OCI-LY3 (cell line): ENCODE data around the gene GINS2.

Source experiments
- H2AFZ ChIP-seq: fragments of 200-600, 300-600 bp; shearing (Covaris generic); 2 replicates; pipeline ENCODE4 v1.6.0; 2014; ENCODE audit warnings: antibody characterized with exemption, low read depth, low read length
- H3K27ac ChIP-seq: fragments of 200-600, 300-600 bp; sonication (generic); 2 replicates; pipeline ENCODE4 v1.5.1; 2014; ENCODE audit warnings: mild to moderate bottlenecking, low read length, moderate library complexity, mixed read lengths
- H3K27me3 ChIP-seq: fragments of 200-600, 300-600 bp; sonication (generic); 2 replicates; pipeline ENCODE4 v1.6.1; 2014; ENCODE audit warnings: low read depth, low read length, mixed read lengths
- H3K36me3 ChIP-seq: fragments of 200-600, 300-600 bp; sonication (generic); replicated peaks from 2 replicates; pipeline ENCODE3; 2014; ENCODE audit warnings: low read depth, low read length, mixed read lengths
- H3K4me1 ChIP-seq: fragments of 300-600, 200-600 bp; sonication (generic); 2 replicates; pipeline ENCODE4 v1.6.1; 2014; ENCODE audit warnings: low read length, mixed read lengths
- H3K4me2 ChIP-seq: fragments of 200-600, 300-600 bp; sonication (generic); 2 replicates; pipeline ENCODE4 v1.6.1; 2014; ENCODE audit warnings: low read length, mixed read lengths
- H3K4me3 ChIP-seq: fragments of 300-600, 200-600 bp; sonication (generic); 2 replicates; pipeline ENCODE4 v1.5.1; 2014; ENCODE audit warnings: antibody characterized with exemption, mild to moderate bottlenecking, low read length, moderate library complexity
- H3K79me2 ChIP-seq: fragments of 300-600, 200-600 bp; shearing (Covaris generic); 2 replicates; pipeline ENCODE4 v1.6.1; 2014; ENCODE audit warnings: mild to moderate bottlenecking, low read length, mixed read lengths
- H3K9ac ChIP-seq: fragments of 300-600, 200-600 bp; shearing (Covaris generic); 2 replicates; pipeline ENCODE4 v1.6.0; 2014; ENCODE audit warnings: mild to moderate bottlenecking, low read length, moderate library complexity
- H3K9me3 ChIP-seq: fragments of 200-600, 300-600 bp; shearing (Covaris generic); 2 replicates; pipeline ENCODE4 v1.6.1; 2014; ENCODE audit warnings: low read length, mixed read lengths; ENCODE audit not compliant: insufficient read depth
- H4K20me1 ChIP-seq: fragments of 200-600, 300-600 bp; sonication (generic); 2 replicates; pipeline ENCODE4 v1.6.1; 2016; ENCODE audit warnings: low read length, mixed read lengths; ENCODE audit not compliant: insufficient read depth
- CTCF ChIP-seq: fragments of 200-600, 300-600 bp; sonication (generic); IDR thresholded peaks from 2 replicates; pipeline ENCODE4 v1.5.1; 2014; ENCODE audit warnings: antibody characterized with exemption, low read length, low read depth
- EZH2phosphoT487 ChIP-seq: fragments of 200-600 bp; shearing (Covaris generic); IDR thresholded peaks from 2 replicates; pipeline ENCODE4 v1.6.1; 2018; ENCODE audit warnings: antibody characterized with exemption, mixed run types, low read depth

GINS2 gene

GRCh38 chr16:85631802-85632393, 56.9 kb downstream of the GINS2 start:
- Histone ChIP-seq H3K4me3 (no peak overlapping the region), H3K27ac (no peak overlapping the region), H3K27me3 (no peaks in the 10 kb centered on the region), H4K20me1 (peaks cover 95% of the 10 kb centered on the region), H3K79me2 (peaks cover 39% of the 10 kb centered on the region), H3K9me3 (peaks cover 8% of the 10 kb centered on the region; the same call in 1 of the 2 replicates), H3K4me1 (no peaks in the 10 kb centered on the region), H3K9ac (no peak overlapping the region), H3K36me3 (peaks cover 14% of the 10 kb centered on the region), H2AFZ (no peak overlapping the region), H3K4me2 (no peak overlapping the region)
- TF ChIP-seq EZH2phosphoT487 (no peak), CTCF (peak; percentile 27)

DNA sequence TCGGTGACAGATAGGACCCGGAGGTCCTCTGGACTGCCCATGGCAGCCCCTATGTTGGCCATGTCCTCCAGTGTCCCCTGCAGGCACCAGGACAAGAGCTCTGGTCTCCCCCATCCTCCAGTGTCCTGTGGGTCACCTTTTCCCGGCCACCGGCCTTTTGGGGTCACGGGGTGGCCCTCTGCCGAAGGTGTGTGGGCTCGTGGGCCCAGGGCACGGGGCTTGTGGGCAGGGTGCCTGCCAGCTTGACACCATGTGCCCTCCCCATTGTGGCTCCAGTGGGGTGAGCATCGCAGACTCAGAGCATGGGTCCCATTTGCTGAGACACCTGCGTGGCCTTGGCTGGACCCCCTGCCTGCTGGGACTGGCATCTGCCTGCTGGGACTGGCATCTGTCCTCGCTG, 57.5 kb downstream of the GINS2 start:
- no peak overlapping the region for H3K4me2 ChIP-seq
- no peak overlapping the region for H3K4me3 ChIP-seq
- H3K4me1 ChIP-seq: no peaks in the 10 kb centered on the region
- H4K20me1 ChIP-seq: peaks cover 94% of the 10 kb centered on the region
- TF ChIP-seq CTCF (no peak), EZH2phosphoT487 (no peak)
- no peak overlapping the region for H3K27ac ChIP-seq
- peaks cover 39% of the 10 kb centered on the region for H3K79me2 ChIP-seq
- H3K27me3 ChIP-seq: no peaks in the 10 kb centered on the region
- H3K9me3 ChIP-seq: peaks cover 8% of the 10 kb centered on the region; the same call in 1 of the 2 replicates
- no peak overlapping the region for H3K9ac ChIP-seq
- no peak overlapping the region for H2AFZ ChIP-seq
- H3K36me3 ChIP-seq: peaks cover 14% of the 10 kb centered on the region

- peaks cover 8% of the 10 kb centered on the region; the same call in 1 of the 2 replicates for H3K9me3 ChIP-seq
- TF ChIP-seq EZH2phosphoT487 (no peak), CTCF (no peak)
- H3K9ac ChIP-seq: no peak overlapping the region
- H2AFZ ChIP-seq: no peak overlapping the region
- peaks cover 14% of the 10 kb centered on the region for H3K36me3 ChIP-seq
- H3K4me1 ChIP-seq: no peaks in the 10 kb centered on the region
- H4K20me1 ChIP-seq: peaks cover 94% of the 10 kb centered on the region
- H3K27me3 ChIP-seq: no peaks in the 10 kb centered on the region
- H3K4me2 ChIP-seq: no peak overlapping the region
- H3K79me2 ChIP-seq: peaks cover 47% of the 10 kb centered on the region
- no peak overlapping the region for H3K4me3 ChIP-seq
- no peak overlapping the region for H3K27ac ChIP-seq
These were observed 58.9 kb downstream of the GINS2 start for GRCh38 chr16:85629853-85630252.

- Histone ChIP-seq H3K27me3 (no peaks in the 10 kb centered on the region), H3K9me3 (peaks cover 8% of the 10 kb centered on the region; the same call in 1 of the 2 replicates), H2AFZ (no peak overlapping the region), H3K4me3 (no peak overlapping the region), H3K36me3 (peaks cover 14% of the 10 kb centered on the region), H3K27ac (no peak overlapping the region), H3K4me2 (no peak overlapping the region), H3K4me1 (no peaks in the 10 kb centered on the region), H4K20me1 (peaks cover 94% of the 10 kb centered on the region), H3K79me2 (peaks cover 52% of the 10 kb centered on the region), H3K9ac (no peak overlapping the region)
- TF ChIP-seq EZH2phosphoT487 (no peak), CTCF (no peak)
These were observed 59.4 kb downstream of the GINS2 start for GRCh38 chr16:85629326-85629725.
